SHP77 treated with DMSO at 0.1 percent for 48 hours (cell line): ENCODE measurements around the gene COL21A1.

Source experiments
- DNase-seq: peaks from one replicate; lab custom pipeline; 2025; lab: John Stamatoyannopoulos, UW

The COL21A1 gene

DNA sequence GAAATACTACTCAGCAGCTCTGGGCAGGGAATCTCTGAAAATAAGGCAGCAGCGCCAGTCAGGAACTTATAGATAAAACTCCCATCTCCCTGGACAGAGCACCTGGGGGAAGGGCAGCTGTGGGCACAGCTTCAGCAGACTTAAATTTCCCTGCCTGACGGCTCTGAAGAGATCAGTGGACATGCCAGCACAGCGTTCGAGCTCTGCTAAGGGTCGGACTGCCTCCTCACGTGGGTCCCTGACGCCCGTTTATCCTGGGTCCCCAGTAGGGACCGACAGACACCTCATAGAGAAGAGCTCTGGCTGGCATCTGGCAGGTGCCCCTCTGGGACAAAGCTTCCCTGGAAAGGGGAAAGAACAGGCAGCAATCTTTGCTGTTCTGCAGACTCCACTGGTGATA is 59.0 kb downstream of the COL21A1 start:
- no peak for DNase-seq

DNA sequence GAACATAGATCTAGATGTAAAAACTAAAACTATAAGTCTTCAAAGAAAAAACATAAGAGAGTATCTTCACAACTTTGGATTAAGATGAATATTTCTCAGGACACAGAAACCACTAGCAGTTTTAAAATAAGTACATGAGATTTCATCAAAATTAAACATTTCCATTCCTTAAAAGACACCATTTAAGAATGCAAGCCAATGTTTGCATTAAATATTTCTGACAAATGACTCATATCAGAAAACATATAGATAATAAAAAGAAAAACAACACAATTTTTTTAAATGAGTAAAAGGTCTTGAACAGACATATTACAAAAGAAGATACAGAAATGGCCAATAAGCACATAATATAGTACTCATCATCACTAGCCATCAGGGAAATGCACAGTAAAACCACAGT is 59.7 kb downstream of the COL21A1 start:
- no peak for DNase-seq

DNA sequence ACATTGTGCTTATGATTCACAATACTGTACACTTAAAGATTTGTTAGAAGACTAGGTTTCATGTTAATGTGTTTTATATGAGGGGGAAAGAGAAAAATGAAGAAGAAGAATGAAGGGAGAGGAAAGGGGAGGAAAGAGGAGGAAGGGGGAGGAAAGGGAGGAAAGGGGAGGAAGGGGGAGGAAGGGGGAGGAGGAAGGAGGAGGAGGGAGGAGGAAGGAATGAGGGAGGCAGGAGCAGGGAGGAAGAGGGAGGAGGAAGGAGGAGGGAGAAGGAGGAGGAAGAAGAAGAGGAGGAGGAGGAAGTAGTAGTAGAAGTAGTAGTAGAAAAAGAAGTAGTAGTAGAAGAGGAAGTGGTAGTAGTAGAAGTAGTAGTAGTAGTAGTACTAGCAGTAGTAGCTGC is 70.6 kb downstream of the COL21A1 start:
- no peak for DNase-seq

DNA sequence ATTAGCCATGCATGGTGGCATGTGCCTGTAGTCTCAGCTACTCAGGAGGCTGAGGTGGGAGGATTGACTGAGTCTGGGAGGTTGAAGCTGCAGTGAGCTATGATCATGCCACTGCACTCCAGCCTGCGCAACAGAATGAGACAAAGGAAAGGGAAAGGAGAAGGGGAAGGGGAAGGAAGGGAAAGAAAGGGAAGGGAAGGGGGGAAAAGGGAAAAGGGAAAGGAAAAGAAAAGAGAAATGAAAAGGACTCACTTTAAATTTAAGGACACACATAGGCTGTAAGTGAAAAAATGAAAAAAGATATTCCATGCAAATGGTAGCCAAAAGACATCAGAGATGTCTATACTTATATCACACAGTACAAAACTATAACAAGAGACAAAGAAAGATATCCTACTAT is 74.2 kb downstream of the COL21A1 start:
- no peak for DNase-seq

DNA sequence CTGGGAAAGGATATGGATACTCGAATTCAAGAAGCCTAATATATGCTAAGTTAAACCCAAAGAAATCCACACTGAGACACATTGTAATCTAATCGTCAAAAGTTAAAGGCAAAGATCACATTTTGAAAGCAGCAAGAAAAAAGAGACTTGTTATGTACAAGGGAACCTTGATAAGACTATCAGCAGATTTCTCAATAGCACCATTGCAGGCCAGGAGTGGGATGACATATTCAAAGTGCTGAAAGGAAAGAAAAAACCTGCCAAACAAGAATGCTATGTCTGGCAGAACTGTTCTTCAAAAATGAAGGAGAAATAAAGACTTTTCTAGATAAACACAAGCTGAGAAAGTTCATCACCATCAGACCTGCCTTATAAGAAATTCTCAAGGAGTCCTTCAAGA is 75.2 kb downstream of the COL21A1 start:
- no peak for DNase-seq

DNA sequence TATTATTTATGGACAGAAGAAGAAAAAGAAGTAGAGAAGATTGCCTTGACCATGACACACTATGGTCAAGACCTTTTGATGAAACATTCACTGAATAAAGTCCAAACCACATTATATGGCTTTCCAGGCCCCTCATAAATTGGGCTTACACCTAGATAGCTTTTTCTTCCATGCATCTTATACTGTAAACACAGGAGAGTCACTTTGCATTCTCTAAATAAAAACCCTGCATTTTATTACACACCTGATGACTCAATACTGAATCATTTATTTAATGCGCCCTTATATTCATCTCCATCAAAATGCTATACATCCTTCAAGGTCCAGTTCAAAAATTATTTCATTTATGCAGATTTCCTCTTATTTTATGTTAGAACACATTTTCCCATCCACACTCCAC is 78.0 kb downstream of the COL21A1 start:
- DNase-seq, result no peak

DNA sequence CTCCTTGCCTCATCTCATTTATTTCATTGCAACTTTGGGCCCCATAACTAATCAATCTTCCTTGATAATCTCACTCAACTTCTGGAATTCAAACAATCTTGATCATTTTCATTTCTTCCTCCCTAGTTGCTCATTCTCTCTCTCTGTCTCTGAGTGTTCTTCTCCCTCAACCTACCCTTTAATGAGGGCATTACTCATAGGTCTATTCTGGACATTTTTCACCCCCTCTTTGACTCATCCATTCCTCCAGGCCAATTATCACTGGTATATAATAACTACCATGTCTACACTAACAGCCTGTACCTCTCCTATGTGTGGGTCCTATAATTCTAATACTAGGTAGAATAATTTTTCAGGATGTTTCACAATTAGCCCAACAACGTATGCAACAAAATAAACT is 78.8 kb downstream of the COL21A1 start:
- DNase-seq, result no peak

DNA sequence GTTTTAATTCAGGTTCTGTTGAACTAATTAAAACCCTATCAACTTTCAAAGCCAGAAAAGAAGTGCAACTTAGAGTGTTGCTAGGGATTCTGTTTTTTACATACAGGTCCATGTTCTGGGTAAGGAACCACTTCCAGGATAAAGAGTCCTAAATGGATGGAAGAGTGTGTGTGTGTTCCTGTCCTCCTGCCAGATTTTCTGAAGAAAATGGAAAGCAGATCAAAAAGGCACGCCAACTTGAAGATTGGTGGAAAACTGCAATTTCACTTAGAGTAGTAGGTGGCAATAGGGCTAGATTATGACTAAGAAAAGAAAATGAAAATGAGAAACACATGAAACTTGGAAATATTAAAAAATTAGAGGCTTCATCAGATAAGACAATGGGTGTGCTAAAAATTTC is 85.3 kb downstream of the COL21A1 start:
- no peak for DNase-seq

DNA sequence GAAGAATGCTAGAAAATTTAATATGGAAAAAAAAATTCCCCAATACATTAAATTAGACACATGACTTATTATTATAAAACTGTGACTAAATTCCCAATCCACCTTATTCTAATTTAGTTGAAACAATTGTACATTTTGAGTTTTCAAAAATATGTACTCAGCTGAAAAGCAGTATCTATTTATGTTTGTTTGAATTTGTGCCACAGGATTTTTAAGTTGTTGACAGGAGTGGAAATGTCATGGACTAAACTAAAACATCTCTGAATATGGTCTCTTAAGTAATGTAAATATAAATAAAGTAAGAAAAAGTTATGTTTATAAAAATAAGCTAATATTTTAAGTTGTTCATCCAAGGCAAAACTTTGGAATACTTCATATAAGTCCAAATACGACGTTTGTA is 86.9 kb downstream of the COL21A1 start:
- DNase-seq, result no peak

DNA sequence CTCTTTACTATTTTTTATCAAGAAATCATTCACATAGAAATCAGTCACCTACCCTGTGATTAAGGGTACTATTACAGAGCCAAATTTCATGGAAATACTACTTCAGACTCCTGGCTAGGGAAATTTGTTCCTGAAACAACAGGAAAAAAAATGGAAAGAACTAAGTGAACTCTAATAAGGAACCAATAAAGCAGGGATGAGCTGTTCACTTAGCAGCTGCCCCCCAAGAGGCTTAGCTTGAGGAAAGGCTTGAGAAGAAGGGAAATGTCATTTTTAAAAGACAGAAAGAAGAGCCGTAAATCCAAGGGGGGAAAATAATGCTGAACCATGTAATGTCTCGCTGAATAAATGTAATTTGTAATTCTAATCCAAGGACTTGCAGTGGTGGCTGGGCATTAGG is 88.8 kb downstream of the COL21A1 start:
- DNase-seq, result no peak

DNA sequence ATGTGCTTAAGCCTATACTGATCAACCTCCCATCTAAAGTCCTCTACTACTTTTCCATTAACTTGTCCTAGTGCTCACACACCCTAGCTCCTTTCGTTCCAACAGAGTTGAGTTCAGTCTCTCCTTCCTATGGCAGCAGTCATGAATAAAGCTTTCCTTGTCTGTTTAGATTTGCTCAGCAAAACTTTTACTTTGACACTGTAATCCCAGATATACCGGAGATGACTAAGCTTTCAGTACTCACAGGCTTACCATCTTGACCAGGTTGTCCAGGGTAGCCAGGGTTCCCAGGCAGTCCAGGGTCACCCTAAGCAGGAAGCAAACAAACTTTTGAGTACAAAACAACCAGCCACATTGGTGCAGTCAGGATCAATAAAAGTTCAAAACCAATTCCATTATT is 90.7 kb downstream of the COL21A1 start:
- no peak for DNase-seq

DNA sequence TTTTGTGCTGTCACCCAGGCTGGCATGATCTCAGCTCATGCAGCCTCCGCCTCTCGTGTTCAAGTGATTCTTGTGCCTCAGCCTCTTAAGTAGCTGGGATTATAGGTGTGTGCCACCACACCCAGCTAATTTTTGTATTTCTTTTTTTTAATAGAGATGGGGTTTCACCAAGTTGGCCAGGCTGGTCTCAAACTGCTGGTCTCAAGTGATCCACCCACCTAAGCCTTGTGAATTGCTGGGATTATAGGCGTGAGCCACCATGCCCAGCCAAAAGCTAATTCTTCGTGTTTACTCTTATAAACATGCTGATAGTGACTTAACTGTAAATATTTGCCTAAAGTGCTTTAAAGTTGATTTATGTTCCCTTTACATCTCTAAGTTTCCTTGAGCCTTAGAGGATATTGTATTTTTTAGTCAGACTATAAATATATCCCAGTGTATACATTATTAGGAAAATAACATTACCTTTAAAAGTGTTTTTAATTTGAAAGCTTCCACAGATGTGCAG is 91.7 kb downstream of the COL21A1 start:
- DNase-seq, result no peak

DNA sequence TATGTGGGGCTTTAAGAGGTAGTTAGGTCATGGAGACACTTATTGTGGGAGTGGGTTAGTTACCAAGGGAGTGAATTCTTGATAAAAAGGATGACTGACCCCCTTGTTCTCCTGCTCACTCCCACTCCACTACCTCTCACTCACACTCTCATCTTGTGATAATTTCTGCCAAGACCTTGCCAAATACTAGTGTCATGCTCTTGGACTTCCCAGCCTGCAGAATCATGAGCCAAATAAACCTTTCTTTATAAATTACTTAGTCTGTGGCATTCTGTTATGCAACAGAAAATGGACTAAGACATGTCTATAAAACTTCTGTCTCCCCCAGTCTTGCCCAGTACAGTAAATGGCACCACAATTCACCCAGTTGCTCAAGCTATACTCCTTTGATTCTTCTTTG is 93.3 kb downstream of the COL21A1 start:
- no peak for DNase-seq

DNA sequence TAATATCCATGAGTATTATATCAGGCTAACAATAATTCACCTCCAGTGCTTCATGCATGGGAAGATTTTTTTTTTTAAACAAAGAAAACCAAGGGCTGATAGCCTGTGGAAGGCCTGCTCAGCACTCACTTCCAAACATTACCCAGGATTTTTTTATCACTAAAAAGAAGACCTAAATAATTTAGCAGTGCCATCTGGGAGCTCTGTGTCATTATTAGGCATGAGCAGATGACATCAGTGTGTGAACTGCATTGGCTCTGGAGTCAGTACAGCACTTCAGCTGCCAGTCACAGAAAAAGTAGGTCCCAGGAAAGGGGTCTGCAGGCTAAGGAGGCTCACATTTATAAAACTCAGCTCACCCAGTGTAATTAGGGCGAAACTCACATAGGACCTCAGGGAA is 94.8 kb downstream of the COL21A1 start:
- no peak for DNase-seq

DNA sequence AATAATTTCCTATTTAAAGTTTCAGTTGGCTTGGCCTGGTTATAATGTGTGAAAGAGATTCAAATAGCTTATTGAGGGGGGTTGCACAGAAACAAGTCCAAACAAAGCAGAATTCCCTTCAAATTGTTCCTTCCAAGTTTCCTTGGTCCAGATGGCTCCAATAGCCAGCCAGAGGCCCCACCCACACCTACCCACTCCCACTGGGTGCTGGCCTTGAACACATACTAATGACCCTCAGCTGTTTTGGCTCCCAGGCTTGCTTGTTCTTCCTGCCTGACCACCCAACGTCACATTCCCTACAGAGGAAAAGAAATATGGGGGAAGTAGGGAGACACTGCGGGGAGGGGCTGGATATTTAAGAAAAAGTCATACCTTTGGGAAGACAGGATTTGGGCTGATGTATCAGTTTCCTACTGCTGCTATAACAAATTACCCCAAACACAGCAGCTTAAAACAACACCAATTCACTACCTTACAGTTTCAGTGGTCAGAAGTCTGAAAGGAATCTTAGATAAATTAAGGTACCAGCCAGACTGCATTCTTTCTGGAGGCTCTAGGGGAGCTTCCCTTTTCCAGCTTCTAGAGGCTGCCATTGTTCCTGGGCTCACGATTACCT is 95.7 kb downstream of the COL21A1 start:
- no peak for DNase-seq

DNA sequence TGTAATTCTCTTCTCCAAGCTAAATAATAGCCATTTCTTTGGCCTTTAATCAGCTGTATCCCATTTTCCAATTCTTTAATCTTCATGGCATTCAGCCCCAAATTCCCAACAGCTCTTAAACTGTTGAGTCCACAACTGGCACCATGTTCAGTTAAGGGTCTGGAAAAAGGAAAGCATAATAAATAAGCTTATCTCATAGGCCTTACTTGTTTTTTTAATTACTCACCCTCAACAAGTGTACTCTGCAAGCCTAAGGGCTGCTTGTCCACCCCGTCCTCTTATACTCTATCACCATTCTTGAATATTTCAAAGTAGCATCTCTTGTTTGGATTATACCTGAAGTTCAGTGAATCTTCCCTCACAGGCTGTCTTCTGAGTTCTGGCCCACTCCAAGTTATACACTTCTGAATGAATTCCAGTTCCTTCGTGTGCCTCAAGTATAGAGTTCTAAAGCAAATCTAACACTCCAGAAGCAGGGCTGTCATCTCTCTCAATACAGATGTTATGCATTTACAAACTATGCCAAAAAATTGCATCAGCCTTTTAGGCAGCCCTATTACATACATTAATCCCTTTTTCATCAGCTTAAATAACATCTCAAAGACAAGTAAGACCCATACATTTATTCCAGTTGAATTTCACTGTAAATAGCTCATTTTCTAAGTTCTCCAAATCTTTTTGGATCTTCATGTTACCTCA is 98.7 kb downstream of the COL21A1 start:
- no peak for DNase-seq

DNA sequence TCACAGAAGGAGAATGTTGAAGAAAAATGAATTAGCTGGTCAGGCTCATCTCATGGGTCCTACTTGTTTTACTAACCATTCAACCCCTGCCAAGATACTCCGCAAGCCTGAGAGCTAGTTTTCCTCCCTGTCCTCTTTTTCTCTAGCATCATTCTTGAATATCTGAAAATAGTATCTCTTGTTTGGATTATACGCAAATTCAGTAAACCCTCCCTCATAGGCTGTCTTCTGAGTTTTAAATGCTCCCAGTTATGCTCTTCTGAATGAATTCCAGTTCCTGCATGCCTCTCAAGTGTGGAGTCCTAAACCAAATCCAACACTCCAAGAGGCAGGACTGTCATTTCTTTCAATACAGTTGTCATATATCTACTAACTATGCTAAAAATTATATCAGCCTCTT is 99.6 kb downstream of the COL21A1 start:
- no peak for DNase-seq

DNA sequence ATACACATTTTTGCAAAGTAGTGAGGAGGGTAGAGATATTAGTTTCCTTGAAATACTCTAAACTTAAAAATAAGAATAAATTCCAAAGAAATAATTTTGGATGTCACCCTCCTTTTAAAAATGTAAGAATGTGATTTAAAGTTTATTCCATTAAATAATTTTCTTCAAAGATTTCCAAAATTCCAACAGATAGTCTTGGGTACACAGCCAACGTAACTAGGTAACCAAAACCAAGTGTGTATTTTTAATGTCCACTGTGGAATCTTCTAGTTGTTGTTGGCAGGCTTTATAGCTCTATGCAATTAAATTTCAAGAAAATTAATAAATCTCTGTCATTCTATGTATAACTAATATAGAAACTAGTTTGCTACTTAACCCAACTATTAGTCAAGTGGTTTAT is 101.3 kb downstream of the COL21A1 start:
- no peak for DNase-seq

DNA sequence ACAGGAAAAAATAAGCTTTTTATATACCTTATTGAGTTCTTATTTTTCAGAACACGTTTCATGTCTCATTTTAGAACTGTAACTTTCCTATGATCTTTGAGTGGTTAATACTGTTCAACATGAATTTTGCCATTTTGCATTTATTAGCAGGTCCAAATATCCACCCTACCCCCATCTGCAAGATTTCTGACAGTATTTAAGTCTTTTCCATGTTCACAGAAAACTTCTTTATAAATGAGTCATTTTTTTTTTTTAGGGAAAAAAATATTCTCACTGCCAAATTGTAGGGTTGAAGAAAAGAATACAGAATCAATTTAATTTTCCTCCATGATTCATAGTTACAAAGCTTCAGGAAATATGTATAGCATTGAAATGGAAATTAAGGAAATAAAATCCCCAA is 101.8 kb downstream of the COL21A1 start:
- no peak for DNase-seq

DNA sequence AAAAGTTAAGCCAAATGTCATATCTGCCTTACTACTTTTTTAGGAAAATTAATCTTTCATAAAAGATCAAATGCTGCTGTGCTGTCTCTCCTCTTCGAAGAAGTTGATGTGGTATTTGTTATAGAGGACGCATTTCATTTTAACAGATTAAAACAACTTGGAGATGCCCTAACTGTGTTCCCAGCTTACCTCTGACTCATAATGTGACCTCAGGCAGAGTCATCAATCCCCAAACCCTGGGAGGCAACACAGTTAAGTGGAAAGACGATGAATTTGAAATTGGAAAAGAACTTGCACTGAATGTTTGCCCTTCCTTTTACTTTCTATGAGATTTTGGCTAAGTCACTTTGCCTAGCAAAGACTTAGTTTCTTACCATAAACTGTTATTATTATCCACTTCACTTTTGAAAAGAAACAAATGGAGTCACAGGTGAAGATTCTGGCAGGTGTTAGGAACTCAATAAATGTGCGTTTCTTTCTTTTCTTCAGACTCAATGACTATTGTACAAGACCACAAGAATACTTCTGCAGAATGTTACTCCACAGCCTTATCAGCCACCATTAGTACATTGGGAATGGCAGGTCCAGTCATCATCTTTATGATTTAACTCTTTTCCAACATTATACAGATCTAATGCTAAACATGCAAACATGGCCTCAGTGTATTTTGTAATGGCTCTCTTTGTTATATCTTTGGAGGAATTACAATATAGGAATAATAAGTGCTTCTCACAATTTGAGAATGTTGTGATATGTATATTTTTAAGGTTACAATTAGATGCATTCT is 102.6 kb downstream of the COL21A1 start:
- no peak for DNase-seq

DNA sequence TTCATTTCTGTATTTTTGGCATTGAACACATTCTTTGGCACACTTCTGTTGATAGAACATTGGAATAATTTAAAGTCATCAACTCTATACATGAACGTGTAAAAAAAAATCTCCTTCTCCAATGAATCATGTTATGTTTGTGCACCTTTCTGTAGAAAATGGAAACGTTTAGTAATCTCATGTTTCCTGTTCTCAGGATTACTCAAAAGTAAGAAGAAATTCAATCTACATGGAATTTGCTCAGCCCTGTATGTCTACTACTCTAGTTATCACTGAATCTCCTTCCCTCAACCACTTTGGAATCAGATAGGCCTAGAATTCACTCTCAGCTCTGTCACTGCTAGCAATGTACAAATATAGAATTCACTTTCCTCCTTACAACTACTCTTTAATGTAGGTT is 103.6 kb downstream of the COL21A1 start:
- DNase-seq, result no peak

DNA sequence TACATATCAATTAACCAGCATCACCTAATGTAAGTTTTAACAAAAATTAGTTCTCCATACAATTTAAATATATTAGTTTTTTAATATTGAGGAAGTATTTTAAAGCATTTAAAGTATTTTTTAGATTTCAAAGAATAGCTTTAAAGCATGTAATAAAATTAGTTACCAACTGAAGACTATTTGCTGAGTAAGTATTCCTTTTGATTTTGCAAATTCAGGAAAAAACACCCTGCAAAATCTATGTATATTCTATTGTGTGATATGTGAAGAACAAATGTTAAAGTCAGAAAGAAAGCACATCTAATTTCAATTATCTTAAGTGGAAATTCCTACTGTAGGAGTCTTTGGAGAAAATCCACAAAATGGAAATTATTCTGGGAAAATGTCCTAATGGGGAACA is 107.3 kb downstream of the COL21A1 start:
- no peak for DNase-seq

DNA sequence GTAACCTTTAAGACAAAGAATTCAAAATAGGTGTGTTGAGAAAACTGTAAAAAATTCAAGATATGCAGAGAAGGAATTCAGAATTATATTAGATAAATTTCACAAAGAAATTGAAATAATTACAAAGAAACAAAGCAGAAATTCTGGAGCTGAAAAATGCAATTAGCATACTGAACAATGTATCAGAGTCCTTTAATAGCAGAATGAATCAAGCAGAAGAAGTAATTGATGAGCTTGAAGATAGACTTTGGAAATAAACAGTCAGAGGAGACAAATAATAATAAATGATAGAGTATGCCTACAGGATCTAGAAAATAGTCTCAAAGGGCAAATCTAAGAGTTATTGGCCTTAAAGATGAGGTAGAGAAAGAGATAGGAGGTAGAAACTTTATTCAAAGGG is 131.7 kb downstream of the COL21A1 start:
- DNase-seq, result no peak
